Measurements from ENCODE around the gene SYNJ2. TPM values are rescaled to one million over a fixed set of nuclear protein-coding genes. Genes with fewer than 3 reads are reported as not detected.

Gene SYNJ2
- total and polyA plus RNA-seq, 2 experiments from 2014 or later, result 2.8 to 5.6 TPM

DNA sequence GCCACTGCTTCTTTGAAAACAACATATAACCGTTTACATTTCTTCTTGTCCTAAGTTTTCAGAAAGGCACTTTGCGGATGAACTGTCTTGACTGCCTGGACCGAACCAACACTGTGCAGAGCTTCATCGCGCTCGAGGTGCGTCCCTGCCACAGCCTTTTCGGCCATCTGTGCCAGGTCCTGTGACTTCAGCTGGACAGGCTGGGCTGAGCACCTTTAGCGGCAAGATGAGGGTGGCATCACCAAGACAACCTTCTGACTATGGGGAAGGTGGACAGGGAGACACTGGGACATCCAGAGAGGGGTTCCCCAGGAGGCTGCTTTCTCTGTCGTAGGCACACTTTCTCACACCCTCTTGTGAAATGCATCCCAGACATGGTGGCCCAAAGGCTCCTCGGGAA lies 82.1 kb downstream of the SYNJ2 start (continued):
- TF ChIP-seq EZH2phosphoT487 (IDR thresholded peaks at IDR 0.05; ENCODE audit: unreplicated experiment), result no peak

DNA sequence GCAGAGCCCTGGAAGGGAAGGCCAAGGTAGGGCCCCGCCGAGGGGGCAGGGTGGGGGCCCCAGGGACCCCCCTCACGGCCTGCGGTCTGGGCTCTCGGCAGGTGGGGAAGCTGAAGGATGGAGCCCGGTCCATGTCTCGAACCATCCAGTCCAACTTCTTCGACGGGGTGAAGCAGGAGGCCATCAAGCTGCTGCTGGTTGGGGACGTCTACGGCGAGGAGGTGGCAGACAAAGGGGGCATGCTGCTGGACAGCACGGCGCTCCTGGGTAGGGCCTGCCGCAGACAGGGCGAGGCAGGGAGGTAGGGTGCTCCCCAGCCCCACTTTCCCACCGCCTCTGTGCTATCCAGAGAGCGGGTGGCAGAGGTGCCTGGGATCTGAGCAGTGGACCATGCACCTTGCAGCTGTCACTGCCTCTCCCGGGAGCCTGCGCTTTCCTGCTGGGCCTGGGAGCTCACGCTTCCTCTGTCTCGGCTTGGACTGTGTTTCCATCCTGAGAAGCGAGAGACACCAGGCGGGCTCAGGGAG lies 83.1 kb downstream of the SYNJ2 start:
- Histone ChIP-seq H2AFZ (no peak overlapping the region), H3K4me3 (no peak overlapping the region)
- ATAC-seq, result no peak

More for the DNA sequence above, 83.1 kb downstream of the SYNJ2 start:
- TF ChIP-seq EZH2 (IDR thresholded peaks at IDR 0.05; ENCODE audit: low read depth, unreplicated experiment) (no peak), ZNF331 (CRISPR knock-in tag; IDR thresholded peaks at IDR 0.05; ENCODE audit: low read depth) (no peak), JUNB (IDR thresholded peaks at IDR 0.05; ENCODE audit: unreplicated experiment) (no peak), CREB1 (CRISPR knock-in tag; IDR thresholded peaks at IDR 0.05; ENCODE audit: low read depth) (no peak), EZH2phosphoT487 (IDR thresholded peaks at IDR 0.05; ENCODE audit: unreplicated experiment) (no peak), ZNF114 (CRISPR knock-in tag; IDR thresholded peaks at IDR 0.05) (no peak), POLR2AphosphoS5 (IDR thresholded peaks at IDR 0.05; ENCODE audit: low read depth) (no peak), STAT1 (IDR thresholded peaks at IDR 0.05; ENCODE audit: unreplicated experiment) (no peak), NANOG (IDR thresholded peaks at IDR 0.05; ENCODE audit: borderline replicate concordance) (no peak)
- TF ChIP-seq, protein P1, sequence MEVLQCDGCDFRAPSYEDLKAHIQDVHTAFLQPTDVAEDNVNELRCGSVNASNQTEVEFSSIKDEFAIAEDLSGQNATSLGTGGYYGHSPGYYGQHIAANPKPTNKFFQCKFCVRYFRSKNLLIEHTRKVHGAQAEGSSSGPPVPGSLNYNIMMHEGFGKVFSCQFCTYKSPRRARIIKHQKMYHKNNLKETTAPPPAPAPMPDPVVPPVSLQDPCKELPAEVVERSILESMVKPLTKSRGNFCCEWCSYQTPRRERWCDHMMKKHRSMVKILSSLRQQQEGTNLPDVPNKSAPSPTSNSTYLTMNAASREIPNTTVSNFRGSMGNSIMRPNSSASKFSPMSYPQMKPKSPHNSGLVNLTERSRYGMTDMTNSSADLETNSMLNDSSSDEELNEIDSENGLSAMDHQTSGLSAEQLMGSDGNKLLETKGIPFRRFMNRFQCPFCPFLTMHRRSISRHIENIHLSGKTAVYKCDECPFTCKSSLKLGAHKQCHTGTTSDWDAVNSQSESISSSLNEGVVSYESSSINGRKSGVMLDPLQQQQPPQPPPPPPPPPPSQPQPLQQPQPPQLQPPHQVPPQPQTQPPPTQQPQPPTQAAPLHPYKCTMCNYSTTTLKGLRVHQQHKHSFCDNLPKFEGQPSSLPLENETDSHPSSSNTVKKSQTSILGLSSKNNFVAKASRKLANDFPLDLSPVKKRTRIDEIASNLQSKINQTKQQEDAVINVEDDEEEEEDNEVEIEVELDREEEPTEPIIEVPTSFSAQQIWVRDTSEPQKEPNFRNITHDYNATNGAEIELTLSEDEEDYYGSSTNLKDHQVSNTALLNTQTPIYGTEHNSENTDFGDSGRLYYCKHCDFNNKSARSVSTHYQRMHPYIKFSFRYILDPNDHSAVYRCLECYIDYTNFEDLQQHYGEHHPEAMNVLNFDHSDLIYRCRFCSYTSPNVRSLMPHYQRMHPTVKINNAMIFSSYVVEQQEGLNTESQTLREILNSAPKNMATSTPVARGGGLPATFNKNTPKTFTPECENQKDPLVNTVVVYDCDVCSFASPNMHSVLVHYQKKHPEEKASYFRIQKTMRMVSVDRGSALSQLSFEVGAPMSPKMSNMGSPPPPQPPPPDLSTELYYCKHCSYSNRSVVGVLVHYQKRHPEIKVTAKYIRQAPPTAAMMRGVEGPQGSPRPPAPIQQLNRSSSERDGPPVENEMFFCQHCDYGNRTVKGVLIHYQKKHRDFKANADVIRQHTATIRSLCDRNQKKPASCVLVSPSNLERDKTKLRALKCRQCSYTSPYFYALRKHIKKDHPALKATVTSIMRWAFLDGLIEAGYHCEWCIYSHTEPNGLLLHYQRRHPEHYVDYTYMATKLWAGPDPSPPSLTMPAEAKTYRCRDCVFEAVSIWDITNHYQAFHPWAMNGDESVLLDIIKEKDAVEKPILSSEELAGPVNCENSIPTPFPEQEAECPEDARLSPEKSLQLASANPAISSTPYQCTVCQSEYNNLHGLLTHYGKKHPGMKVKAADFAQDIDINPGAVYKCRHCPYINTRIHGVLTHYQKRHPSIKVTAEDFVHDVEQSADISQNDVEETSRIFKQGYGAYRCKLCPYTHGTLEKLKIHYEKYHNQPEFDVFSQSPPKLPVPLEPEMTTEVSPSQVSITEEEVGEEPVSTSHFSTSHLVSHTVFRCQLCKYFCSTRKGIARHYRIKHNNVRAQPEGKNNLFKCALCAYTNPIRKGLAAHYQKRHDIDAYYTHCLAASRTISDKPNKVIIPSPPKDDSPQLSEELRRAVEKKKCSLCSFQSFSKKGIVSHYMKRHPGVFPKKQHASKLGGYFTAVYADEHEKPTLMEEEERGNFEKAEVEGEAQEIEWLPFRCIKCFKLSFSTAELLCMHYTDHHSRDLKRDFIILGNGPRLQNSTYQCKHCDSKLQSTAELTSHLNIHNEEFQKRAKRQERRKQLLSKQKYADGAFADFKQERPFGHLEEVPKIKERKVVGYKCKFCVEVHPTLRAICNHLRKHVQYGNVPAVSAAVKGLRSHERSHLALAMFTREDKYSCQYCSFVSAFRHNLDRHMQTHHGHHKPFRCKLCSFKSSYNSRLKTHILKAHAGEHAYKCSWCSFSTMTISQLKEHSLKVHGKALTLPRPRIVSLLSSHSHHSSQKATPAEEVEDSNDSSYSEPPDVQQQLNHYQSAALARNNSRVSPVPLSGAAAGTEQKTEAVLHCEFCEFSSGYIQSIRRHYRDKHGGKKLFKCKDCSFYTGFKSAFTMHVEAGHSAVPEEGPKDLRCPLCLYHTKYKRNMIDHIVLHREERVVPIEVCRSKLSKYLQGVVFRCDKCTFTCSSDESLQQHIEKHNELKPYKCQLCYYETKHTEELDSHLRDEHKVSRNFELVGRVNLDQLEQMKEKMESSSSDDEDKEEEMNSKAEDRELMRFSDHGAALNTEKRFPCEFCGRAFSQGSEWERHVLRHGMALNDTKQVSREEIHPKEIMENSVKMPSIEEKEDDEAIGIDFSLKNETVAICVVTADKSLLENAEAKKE (CRISPR knock-in tag; IDR thresholded peaks at IDR 0.05), result no peak
- TF ChIP-seq, protein P2, sequence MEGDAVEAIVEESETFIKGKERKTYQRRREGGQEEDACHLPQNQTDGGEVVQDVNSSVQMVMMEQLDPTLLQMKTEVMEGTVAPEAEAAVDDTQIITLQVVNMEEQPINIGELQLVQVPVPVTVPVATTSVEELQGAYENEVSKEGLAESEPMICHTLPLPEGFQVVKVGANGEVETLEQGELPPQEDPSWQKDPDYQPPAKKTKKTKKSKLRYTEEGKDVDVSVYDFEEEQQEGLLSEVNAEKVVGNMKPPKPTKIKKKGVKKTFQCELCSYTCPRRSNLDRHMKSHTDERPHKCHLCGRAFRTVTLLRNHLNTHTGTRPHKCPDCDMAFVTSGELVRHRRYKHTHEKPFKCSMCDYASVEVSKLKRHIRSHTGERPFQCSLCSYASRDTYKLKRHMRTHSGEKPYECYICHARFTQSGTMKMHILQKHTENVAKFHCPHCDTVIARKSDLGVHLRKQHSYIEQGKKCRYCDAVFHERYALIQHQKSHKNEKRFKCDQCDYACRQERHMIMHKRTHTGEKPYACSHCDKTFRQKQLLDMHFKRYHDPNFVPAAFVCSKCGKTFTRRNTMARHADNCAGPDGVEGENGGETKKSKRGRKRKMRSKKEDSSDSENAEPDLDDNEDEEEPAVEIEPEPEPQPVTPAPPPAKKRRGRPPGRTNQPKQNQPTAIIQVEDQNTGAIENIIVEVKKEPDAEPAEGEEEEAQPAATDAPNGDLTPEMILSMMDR (conservative IDR thresholded peaks at IDR 0.05; ENCODE audit: low read depth in 2 of 2), result no peak
- TF ChIP-seq, protein P3, sequence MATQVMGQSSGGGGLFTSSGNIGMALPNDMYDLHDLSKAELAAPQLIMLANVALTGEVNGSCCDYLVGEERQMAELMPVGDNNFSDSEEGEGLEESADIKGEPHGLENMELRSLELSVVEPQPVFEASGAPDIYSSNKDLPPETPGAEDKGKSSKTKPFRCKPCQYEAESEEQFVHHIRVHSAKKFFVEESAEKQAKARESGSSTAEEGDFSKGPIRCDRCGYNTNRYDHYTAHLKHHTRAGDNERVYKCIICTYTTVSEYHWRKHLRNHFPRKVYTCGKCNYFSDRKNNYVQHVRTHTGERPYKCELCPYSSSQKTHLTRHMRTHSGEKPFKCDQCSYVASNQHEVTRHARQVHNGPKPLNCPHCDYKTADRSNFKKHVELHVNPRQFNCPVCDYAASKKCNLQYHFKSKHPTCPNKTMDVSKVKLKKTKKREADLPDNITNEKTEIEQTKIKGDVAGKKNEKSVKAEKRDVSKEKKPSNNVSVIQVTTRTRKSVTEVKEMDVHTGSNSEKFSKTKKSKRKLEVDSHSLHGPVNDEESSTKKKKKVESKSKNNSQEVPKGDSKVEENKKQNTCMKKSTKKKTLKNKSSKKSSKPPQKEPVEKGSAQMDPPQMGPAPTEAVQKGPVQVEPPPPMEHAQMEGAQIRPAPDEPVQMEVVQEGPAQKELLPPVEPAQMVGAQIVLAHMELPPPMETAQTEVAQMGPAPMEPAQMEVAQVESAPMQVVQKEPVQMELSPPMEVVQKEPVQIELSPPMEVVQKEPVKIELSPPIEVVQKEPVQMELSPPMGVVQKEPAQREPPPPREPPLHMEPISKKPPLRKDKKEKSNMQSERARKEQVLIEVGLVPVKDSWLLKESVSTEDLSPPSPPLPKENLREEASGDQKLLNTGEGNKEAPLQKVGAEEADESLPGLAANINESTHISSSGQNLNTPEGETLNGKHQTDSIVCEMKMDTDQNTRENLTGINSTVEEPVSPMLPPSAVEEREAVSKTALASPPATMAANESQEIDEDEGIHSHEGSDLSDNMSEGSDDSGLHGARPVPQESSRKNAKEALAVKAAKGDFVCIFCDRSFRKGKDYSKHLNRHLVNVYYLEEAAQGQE (IDR thresholded peaks at IDR 0.05; ENCODE audit: unreplicated experiment), result no peak
- TF ChIP-seq, protein P4, sequence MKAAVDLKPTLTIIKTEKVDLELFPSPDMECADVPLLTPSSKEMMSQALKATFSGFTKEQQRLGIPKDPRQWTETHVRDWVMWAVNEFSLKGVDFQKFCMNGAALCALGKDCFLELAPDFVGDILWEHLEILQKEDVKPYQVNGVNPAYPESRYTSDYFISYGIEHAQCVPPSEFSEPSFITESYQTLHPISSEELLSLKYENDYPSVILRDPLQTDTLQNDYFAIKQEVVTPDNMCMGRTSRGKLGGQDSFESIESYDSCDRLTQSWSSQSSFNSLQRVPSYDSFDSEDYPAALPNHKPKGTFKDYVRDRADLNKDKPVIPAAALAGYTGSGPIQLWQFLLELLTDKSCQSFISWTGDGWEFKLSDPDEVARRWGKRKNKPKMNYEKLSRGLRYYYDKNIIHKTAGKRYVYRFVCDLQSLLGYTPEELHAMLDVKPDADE (IDR thresholded peaks at IDR 0.05), result no peak
- H3K27ac ChIP-seq (ENCODE audit: low read depth), result no peak overlapping the region
- Mint-ChIP-seq H3K27ac (no peak overlapping the region), H3K4me1 (peaks cover 19% of the 10 kb centered on the region), H3K4me3 (no peak overlapping the region), H3K9me3 (no peaks in the 10 kb centered on the region), H3K36me3 (ENCODE audit: low read depth) (peaks cover 11% of the 10 kb centered on the region; the same call in 1 of the 3 replicates), H3K27me3 (ENCODE audit: insufficient read depth, low read depth, poor library complexity) (peaks cover 6% of the 10 kb centered on the region)
- H3K36me3 ChIP-seq (ENCODE audit: insufficient read depth), result no peaks in the 10 kb centered on the region
- H3K4me2 ChIP-seq, result no peak overlapping the region
- H3K4me1 ChIP-seq (ENCODE audit: insufficient read depth), result no peaks in the 10 kb centered on the region
- no peaks in the 10 kb centered on the region for H3K79me2 ChIP-seq (replicated peaks; ENCODE audit: insufficient read depth)
- DNase-seq (ENCODE audit: low spot score), result no peak
- H3F3A ChIP-seq (replicated peaks; ENCODE audit: low read depth), result no peaks in the 10 kb centered on the region
- no peaks in the 10 kb centered on the region for H3K27me3 ChIP-seq (ENCODE audit: insufficient read depth)
- H3K9me2 ChIP-seq (ENCODE audit: insufficient read depth), result no peaks in the 10 kb centered on the region
- no peaks in the 10 kb centered on the region for H4K20me1 ChIP-seq (replicated peaks; ENCODE audit: insufficient read depth)

All from GM23338 (cell line).